Peyer's patch (tissue), 4 donors: ENCODE results near the gene CENPV.

Experiments
- POLR2A ChIP-seq, 2 donors: fragments of 450-650 bp; IDR thresholded peaks; one replicate each; pipeline ENCODE4 v1.5.1; 2017; ENCODE audit warnings: antibody characterized with exemption in 2 of 2, mild to moderate bottlenecking in 2 of 2, moderate library complexity in 2 of 2
- TF ChIP-seq, protein P1 (sequence below), 6 experiments: fragments of 450-650 bp in 4 of 6; fragments of 200-600 bp in 2 of 6; sonication (generic) in 1 of 6; IDR thresholded peaks; one replicate each; pipeline ENCODE4 v1.5.1; 2017 to 2019; ENCODE audit warnings: antibody characterized with exemption in 6 of 6, mild to moderate bottlenecking in 3 of 6, moderate library complexity in 1 of 6

DNA sequence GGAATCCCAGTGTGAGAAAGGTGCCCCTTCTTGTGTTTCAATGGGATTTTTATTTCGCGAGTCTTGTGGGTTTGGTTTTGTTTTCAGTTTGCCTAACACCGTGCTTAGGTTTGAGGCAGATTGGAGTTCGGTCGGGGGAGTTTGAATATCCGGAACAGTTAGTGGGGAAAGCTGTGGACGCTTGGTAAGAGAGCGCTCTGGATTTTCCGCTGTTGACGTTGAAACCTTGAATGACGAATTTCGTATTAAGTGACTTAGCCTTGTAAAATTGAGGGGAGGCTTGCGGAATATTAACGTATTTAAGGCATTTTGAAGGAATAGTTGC is 28.2 kb upstream of the CENPV start:
- no peak for TF ChIP-seq POLR2A (IDR thresholded peaks at IDR 0.05)
- TF ChIP-seq, protein P1, sequence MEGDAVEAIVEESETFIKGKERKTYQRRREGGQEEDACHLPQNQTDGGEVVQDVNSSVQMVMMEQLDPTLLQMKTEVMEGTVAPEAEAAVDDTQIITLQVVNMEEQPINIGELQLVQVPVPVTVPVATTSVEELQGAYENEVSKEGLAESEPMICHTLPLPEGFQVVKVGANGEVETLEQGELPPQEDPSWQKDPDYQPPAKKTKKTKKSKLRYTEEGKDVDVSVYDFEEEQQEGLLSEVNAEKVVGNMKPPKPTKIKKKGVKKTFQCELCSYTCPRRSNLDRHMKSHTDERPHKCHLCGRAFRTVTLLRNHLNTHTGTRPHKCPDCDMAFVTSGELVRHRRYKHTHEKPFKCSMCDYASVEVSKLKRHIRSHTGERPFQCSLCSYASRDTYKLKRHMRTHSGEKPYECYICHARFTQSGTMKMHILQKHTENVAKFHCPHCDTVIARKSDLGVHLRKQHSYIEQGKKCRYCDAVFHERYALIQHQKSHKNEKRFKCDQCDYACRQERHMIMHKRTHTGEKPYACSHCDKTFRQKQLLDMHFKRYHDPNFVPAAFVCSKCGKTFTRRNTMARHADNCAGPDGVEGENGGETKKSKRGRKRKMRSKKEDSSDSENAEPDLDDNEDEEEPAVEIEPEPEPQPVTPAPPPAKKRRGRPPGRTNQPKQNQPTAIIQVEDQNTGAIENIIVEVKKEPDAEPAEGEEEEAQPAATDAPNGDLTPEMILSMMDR (IDR thresholded peaks at IDR 0.05) = no peak
